ENCODE measurements around the gene AKT3. TPM values are rescaled to one million over a fixed set of nuclear protein-coding genes. Genes with fewer than 3 reads are reported as not detected.

Gene AKT3
- total RNA-seq, 1 experiment from 2014 or later: 31.9 TPM

DNA sequence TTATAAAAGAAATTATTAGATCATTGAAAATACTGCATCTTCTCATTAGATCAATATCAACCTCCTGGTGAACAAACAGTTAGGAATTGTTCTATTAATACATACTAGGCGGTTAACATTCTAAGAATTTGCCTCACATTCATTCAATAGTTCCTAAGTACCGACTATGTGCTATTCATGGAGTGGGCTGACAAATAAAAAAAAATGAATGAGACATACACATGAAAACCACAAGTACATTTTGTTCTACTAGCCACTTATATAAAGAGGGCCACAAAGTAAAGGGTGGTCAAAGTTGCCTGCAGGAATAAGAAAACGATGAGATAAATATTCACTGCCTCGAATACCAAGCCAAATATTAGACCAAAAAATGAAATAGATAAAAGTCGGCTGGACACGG is 299.8 kb downstream of the AKT3 start:
- Mint-ChIP-seq H3K27me3 (ENCODE audit: insufficient read depth, unreplicated experiment) (no peaks in the 10 kb centered on the region), H3K9me3 (ENCODE audit: unreplicated experiment) (no peaks in the 10 kb centered on the region), H3K36me3 (ENCODE audit: insufficient read depth, unreplicated experiment) (no peaks in the 10 kb centered on the region), H3K27ac (ENCODE audit: low read depth, unreplicated experiment) (no peak overlapping the region), H3K4me3 (ENCODE audit: unreplicated experiment) (no peak overlapping the region), H3K4me1 (ENCODE audit: insufficient read depth, unreplicated experiment) (peaks cover 14% of the 10 kb centered on the region)
- CTCF ChIA-PET: interaction anchor here (0.6 to 0.9 kb wide), 2 partner anchors 8 to 12 kb away, joined by 3 read pairs; no protein-coding TSS in a partner anchor
- intact Hi-C loops (cut with micrococcal nuclease): no loop called here
- no peak for DNase-seq (ENCODE audit: unreplicated experiment)
- TF ChIP-seq, protein P1, sequence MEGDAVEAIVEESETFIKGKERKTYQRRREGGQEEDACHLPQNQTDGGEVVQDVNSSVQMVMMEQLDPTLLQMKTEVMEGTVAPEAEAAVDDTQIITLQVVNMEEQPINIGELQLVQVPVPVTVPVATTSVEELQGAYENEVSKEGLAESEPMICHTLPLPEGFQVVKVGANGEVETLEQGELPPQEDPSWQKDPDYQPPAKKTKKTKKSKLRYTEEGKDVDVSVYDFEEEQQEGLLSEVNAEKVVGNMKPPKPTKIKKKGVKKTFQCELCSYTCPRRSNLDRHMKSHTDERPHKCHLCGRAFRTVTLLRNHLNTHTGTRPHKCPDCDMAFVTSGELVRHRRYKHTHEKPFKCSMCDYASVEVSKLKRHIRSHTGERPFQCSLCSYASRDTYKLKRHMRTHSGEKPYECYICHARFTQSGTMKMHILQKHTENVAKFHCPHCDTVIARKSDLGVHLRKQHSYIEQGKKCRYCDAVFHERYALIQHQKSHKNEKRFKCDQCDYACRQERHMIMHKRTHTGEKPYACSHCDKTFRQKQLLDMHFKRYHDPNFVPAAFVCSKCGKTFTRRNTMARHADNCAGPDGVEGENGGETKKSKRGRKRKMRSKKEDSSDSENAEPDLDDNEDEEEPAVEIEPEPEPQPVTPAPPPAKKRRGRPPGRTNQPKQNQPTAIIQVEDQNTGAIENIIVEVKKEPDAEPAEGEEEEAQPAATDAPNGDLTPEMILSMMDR (IDR thresholded peaks at IDR 0.05; ENCODE audit: unreplicated experiment): no peak
- POLR2A ChIA-PET: no interaction called here
- no TSS peak for BruUV-seq (replicated peaks)

- BruUV-seq (replicated peaks): no TSS peak
- H3K27ac Mint-ChIP-seq (ENCODE audit: low read depth, unreplicated experiment): no peak overlapping the region
- H3K9me3 Mint-ChIP-seq (ENCODE audit: unreplicated experiment): no peaks in the 10 kb centered on the region
- no peaks in the 10 kb centered on the region for H3K36me3 Mint-ChIP-seq (ENCODE audit: insufficient read depth, unreplicated experiment)
- peaks cover 14% of the 10 kb centered on the region for H3K4me1 Mint-ChIP-seq (ENCODE audit: insufficient read depth, unreplicated experiment)
- intact Hi-C loops (cut with micrococcal nuclease): no loop called here
- H3K4me3 Mint-ChIP-seq (ENCODE audit: unreplicated experiment): no peak overlapping the region
- no peaks in the 10 kb centered on the region for H3K27me3 Mint-ChIP-seq (ENCODE audit: insufficient read depth, unreplicated experiment)
- CTCF ChIA-PET: interaction anchor here (0.6 to 1.0 kb wide), 4 partner anchors 9 to 532 kb away, joined by 3 read pairs; no protein-coding TSS in a partner anchor
- no peak for DNase-seq (ENCODE audit: unreplicated experiment)
- TF ChIP-seq, protein P1 (IDR thresholded peaks at IDR 0.05; ENCODE audit: unreplicated experiment): no peak
- POLR2A ChIA-PET: no interaction called here
These were observed 300.3 kb downstream of the AKT3 start for GRCh38 chr1:243549791-243550190.

DNA sequence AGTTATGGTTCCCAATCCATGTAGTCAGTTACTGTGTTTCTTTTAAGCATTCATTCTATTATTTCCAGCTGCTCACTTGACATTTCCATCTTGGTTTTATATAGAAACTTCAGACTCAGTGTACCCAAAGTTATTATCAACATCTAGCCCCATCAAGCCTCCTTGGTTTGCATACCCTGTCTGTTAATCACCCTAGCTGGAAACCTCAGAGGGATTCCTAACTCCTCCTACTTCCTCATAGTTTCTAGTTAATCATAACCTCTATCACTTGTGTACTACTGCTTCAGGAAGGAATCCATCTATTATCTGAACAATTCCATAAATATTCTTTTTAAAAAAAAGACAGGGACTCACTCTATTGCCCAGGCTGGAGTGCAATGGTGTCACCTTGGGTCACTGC is 300.9 kb downstream of the AKT3 start:
- H3K9me3 Mint-ChIP-seq (ENCODE audit: unreplicated experiment): no peaks in the 10 kb centered on the region
- intact Hi-C loops (cut with micrococcal nuclease): no loop called here

GRCh38 chr1:243548516-243548915 is 301.5 kb downstream of the AKT3 start:
- CTCF ChIA-PET: interaction anchor here (0.6 to 0.8 kb wide), 3 partner anchors 21 to 903 kb away, joined by 3 read pairs; no protein-coding TSS in a partner anchor
- Mint-ChIP-seq H3K4me3 (ENCODE audit: unreplicated experiment) (no peak overlapping the region), H3K27me3 (ENCODE audit: insufficient read depth, unreplicated experiment) (no peaks in the 10 kb centered on the region), H3K27ac (ENCODE audit: low read depth, unreplicated experiment) (no peak overlapping the region), H3K4me1 (ENCODE audit: insufficient read depth, unreplicated experiment) (peaks cover 14% of the 10 kb centered on the region), H3K36me3 (ENCODE audit: insufficient read depth, unreplicated experiment) (no peaks in the 10 kb centered on the region), H3K9me3 (ENCODE audit: unreplicated experiment) (no peaks in the 10 kb centered on the region)
- POLR2A ChIA-PET: interaction anchor here (0.5 to 0.7 kb wide), 2 partner anchors 20 to 782 kb away, joined by 3 read pairs; no protein-coding TSS in a partner anchor
- BruUV-seq (replicated peaks): no TSS peak
- TF ChIP-seq, protein P1 (IDR thresholded peaks at IDR 0.05; ENCODE audit: unreplicated experiment): no peak
- DNase-seq (ENCODE audit: unreplicated experiment): no peak
- intact Hi-C loops (cut with micrococcal nuclease): no loop called here

More for the DNA sequence above, 300.9 kb downstream of the AKT3 start:
- H3K4me3 Mint-ChIP-seq (ENCODE audit: unreplicated experiment): no peak overlapping the region
- no peak overlapping the region for H3K27ac Mint-ChIP-seq (ENCODE audit: low read depth, unreplicated experiment)
- BruUV-seq (replicated peaks): no TSS peak
- ChIA-PET CTCF (interaction anchor here (0.5 to 1.0 kb wide), 4 partner anchors 8 to 532 kb away, joined by 3 read pairs; no protein-coding TSS in a partner anchor), POLR2A (interaction anchor here (0.5 kb wide), 1 partner anchor 781 kb away, joined by 3 read pairs; no protein-coding TSS in a partner anchor)
- no peaks in the 10 kb centered on the region for H3K27me3 Mint-ChIP-seq (ENCODE audit: insufficient read depth, unreplicated experiment)
- peaks cover 14% of the 10 kb centered on the region for H3K4me1 Mint-ChIP-seq (ENCODE audit: insufficient read depth, unreplicated experiment)
- DNase-seq (ENCODE audit: unreplicated experiment): peak; percentile 19
- TF ChIP-seq, protein P1 (IDR thresholded peaks at IDR 0.05; ENCODE audit: unreplicated experiment): no peak
- H3K36me3 Mint-ChIP-seq (ENCODE audit: insufficient read depth, unreplicated experiment): no peaks in the 10 kb centered on the region

Data from MCF 10A (cell line).